Kidney epithelial cell (primary cell): ENCODE results near the gene EDIL3. TPM values are rescaled to one million over a fixed set of nuclear protein-coding genes. Genes with fewer than 3 reads are reported as not detected.
"Not testable (repeated sequence)": the region's sequence is repeated elsewhere in the genome, so short reads cannot be mapped to it uniquely, and the experiment has no call there.

Experiments
- DNase-seq: peaks from one replicate; pipeline ENCODE4 v3.0.0-alpha.2; 2010; ENCODE audit warnings: low read depth
- H3K27me3 ChIP-seq: 2 replicates; pipeline ENCODE4 v1.6.0; 2011; ENCODE audit warnings: low read length; ENCODE audit not compliant: control insufficient read depth, insufficient read depth
- H3K36me3 ChIP-seq: 2 replicates; pipeline ENCODE4 v1.5.1; 2011; ENCODE audit warnings: low read length; ENCODE audit not compliant: control insufficient read depth, insufficient read depth
- H3K4me3 ChIP-seq: 2 replicates; pipeline ENCODE4 v1.5.1; 2011; ENCODE audit warnings: low read depth, mild to moderate bottlenecking, control low read depth, low read length
- CTCF ChIP-seq: IDR thresholded peaks from 2 replicates; pipeline ENCODE4 v1.5.1; 2011; ENCODE audit warnings: mild to moderate bottlenecking, moderate library complexity, low read length, control low read depth, inconsistent platforms; ENCODE audit not compliant: insufficient read depth, poor library complexity, severe bottlenecking
- total RNA-seq: library from RNA; depleted of rRNA; stranded (reverse); fragments of >200 nt; gene quantifications from 2 replicates; pipeline ENCODE4 v1.2.3, GENCODE V29; 2015

EDIL3 gene
- total RNA-seq, 1 donor from 2014 or later: 41.7 TPM

GRCh38 chr5:84301535-84301934 lies 83.1 kb downstream of the EDIL3 start:
- H3K36me3 ChIP-seq: no peaks in the 10 kb centered on the region
- H3K27me3 ChIP-seq: no peaks in the 10 kb centered on the region
- H3K4me3 ChIP-seq: no peak overlapping the region
- no peak for TF ChIP-seq CTCF
- peak; percentile 32 for DNase-seq

GRCh38 chr5:84299959-84300358 lies 84.7 kb downstream of the EDIL3 start:
- DNase-seq: no peak
- Histone ChIP-seq H3K36me3 (no peaks in the 10 kb centered on the region), H3K27me3 (no peaks in the 10 kb centered on the region), H3K4me3 (no peak overlapping the region)
- no peak for TF ChIP-seq CTCF

GRCh38 chr5:84298628-84299027 lies 86.1 kb downstream of the EDIL3 start:
- DNase-seq: no peak
- Histone ChIP-seq H3K4me3 (no peak overlapping the region), H3K36me3 (no peaks in the 10 kb centered on the region), H3K27me3 (no peaks in the 10 kb centered on the region)
- no peak for TF ChIP-seq CTCF

- H3K36me3 ChIP-seq, H3K4me3 ChIP-seq, H3K27me3 ChIP-seq, DNase-seq: not testable (repeated sequence)
Measured at GRCh38 chr5:84297641-84298040, 87.0 kb downstream of the EDIL3 start.

- no peak overlapping the region for H3K4me3 ChIP-seq
- H3K27me3 ChIP-seq: no peaks in the 10 kb centered on the region
- no peak for DNase-seq
- no peaks in the 10 kb centered on the region for H3K36me3 ChIP-seq
- no peak for TF ChIP-seq CTCF
Measured at GRCh38 chr5:84292788-84293653, 91.7 kb downstream of the EDIL3 start.

GRCh38 chr5:84292000-84292642 lies 92.6 kb downstream of the EDIL3 start:
- Histone ChIP-seq H3K27me3 (no peaks in the 10 kb centered on the region), H3K4me3 (no peak overlapping the region), H3K36me3 (no peaks in the 10 kb centered on the region)
- DNase-seq: no peak
- no peak for TF ChIP-seq CTCF
